SU-DHL-6 (cell line): ENCODE measurements around the gene PKHD1.

Experiments used
- EZH2phosphoT487 ChIP-seq: fragments of 200-600 bp; sonication (generic), shearing (Covaris generic); conservative IDR thresholded peaks from 2 replicates; pipeline ENCODE4 v1.6.1; 2018; ENCODE audit warnings: mild to moderate bottlenecking, antibody characterized with exemption, low read length, moderate library complexity, mixed read lengths
- TF ChIP-seq, protein P1 (sequence below): fragments of 200-600 bp; sonication (generic); IDR thresholded peaks from one replicate; pipeline ENCODE4 v1.5.1; 2017; ENCODE audit warnings: antibody characterized with exemption, mild to moderate bottlenecking, low read length, moderate library complexity; ENCODE audit not compliant: insufficient read depth, poor library complexity, severe bottlenecking

DNA sequence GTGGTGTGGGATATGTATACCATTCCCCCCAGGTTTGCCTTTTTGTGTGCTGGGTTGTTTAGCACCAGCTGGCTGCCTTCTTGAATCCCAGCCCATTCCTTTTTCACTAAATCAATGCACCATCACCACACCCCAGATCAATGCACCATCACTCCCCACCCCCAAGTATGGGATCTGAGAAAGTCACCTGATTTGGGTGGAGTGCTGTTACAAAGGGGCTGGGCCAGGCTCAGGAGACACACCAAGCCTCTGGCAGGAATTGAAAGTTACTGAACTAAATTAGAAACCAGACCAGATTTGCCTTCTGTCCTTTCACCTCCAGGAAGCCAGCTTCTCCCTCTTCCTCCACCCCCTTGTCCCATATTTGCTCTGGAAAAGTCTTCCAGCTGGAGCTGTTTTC, 19.6 kb upstream of the PKHD1 start:
- TF ChIP-seq, protein P1, sequence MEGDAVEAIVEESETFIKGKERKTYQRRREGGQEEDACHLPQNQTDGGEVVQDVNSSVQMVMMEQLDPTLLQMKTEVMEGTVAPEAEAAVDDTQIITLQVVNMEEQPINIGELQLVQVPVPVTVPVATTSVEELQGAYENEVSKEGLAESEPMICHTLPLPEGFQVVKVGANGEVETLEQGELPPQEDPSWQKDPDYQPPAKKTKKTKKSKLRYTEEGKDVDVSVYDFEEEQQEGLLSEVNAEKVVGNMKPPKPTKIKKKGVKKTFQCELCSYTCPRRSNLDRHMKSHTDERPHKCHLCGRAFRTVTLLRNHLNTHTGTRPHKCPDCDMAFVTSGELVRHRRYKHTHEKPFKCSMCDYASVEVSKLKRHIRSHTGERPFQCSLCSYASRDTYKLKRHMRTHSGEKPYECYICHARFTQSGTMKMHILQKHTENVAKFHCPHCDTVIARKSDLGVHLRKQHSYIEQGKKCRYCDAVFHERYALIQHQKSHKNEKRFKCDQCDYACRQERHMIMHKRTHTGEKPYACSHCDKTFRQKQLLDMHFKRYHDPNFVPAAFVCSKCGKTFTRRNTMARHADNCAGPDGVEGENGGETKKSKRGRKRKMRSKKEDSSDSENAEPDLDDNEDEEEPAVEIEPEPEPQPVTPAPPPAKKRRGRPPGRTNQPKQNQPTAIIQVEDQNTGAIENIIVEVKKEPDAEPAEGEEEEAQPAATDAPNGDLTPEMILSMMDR = no peak
- TF ChIP-seq EZH2phosphoT487 = no peak
